Measurements from ENCODE around the gene CPNE5.

CPNE5 gene

DNA sequence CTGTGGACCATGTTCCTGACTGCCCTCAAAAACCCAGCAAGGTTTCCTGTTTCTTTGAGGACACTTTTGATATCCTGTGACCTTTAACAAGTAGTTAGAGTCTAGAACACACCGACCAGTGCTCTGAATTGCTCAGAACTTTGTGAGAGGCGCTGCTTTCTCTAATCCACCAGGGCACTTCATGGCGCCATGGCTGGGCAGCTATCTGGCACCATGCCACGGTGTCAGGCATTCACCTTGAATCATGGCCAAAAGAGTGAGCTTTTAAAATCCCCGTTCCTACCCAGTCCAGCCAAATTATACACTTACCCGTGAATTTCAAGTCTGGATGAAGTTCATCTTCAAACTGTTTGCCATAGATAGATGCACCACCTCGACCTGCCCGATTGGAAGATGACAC, 17.0 kb upstream of the CPNE5 start:
- DNase-seq (ENCODE audit: low read depth): no peak
- TF ChIP-seq, protein P1, sequence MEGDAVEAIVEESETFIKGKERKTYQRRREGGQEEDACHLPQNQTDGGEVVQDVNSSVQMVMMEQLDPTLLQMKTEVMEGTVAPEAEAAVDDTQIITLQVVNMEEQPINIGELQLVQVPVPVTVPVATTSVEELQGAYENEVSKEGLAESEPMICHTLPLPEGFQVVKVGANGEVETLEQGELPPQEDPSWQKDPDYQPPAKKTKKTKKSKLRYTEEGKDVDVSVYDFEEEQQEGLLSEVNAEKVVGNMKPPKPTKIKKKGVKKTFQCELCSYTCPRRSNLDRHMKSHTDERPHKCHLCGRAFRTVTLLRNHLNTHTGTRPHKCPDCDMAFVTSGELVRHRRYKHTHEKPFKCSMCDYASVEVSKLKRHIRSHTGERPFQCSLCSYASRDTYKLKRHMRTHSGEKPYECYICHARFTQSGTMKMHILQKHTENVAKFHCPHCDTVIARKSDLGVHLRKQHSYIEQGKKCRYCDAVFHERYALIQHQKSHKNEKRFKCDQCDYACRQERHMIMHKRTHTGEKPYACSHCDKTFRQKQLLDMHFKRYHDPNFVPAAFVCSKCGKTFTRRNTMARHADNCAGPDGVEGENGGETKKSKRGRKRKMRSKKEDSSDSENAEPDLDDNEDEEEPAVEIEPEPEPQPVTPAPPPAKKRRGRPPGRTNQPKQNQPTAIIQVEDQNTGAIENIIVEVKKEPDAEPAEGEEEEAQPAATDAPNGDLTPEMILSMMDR (IDR thresholded peaks at IDR 0.05; ENCODE audit: insufficient read depth, low read depth, low read length, missing control alignments): no peak
- no peak overlapping the region for H3K4me3 ChIP-seq (ENCODE audit: low read depth, low read length)

DNA sequence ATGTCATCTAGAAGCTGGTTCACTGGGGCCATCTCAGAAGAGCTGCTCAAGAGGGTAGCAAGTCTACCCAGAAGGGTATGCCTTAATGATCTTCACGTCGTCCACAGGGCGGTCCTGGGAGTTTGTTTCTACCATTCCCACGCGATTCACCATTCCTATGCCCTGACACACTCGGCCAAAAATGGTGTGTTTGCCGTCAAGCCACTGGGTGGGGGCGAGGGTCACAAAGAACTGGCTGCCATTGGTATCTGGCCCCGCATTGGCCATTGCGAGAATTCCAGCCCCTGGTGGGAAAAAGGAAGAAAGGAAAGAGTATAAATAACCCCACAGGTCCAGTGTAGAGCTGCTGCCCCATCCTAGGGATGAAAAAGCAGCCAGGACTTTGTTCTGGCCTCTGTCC, 16.5 kb upstream of the CPNE5 start:
- no peak overlapping the region for H3K4me3 ChIP-seq (ENCODE audit: low read depth, low read length)
- no peak for DNase-seq (ENCODE audit: low read depth)

DNA sequence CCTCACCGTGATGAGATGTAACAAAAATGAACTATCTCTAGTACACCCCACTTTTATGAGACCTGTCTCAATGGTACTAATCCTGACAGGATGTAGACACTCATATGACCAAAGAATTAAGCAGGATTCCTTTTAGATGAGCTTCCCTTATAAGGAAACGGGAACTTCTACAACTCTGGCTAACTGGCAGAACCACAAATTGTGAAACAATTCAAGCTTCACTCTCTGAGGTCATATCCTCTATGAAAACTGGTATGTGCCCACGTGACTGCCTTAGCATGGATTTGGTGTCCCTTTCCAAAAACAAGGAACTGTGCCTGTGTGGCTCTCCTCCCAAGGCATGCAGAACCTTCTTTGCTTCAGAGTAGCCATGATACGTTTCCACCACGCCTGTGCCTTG, 14.1 kb upstream of the CPNE5 start:
- no peak overlapping the region for H3K4me3 ChIP-seq (ENCODE audit: low read depth, low read length)
- DNase-seq (ENCODE audit: low read depth): no peak
- TF ChIP-seq, protein P1 (IDR thresholded peaks at IDR 0.05; ENCODE audit: insufficient read depth, low read depth, low read length, missing control alignments): no peak

More for the DNA sequence above, 16.5 kb upstream of the CPNE5 start:
- TF ChIP-seq, protein P1 (IDR thresholded peaks at IDR 0.05; ENCODE audit: insufficient read depth, low read depth, low read length, missing control alignments): no peak

DNA sequence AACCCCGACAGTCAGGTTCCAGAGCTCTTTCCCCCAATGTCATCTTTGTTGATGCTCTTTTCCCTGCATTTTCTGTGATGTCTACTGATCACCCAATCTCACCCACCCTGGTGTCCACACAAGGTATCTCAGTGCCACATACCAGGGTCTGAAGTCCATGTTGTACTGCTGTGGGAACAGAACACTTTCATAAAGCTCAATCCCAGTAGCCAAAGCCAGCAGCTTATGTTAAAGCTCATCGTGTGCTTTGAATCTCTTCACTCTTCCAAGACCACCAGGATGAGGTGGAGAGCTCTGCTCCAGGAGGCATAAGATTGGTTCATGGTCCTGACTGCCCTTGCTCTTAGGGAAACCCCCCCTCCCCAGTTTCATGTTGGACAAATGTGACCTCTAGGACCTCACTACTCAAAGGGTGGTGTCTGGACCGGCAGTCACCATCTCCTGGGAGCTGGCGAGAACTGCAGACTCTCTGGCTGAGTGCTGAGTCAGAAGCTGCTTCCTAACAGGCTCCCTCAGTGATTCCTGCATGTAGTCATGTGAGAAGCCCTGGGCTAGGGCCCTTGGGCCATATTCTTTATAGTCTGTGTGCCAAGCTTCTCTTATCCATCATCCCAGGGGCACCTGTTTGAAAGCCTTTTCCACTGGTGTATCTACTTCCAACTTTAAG, 13.4 kb upstream of the CPNE5 start:
- DNase-seq (ENCODE audit: low read depth): no peak
- H3K4me3 ChIP-seq (ENCODE audit: low read depth, low read length): no peak overlapping the region
- TF ChIP-seq, protein P1 (IDR thresholded peaks at IDR 0.05; ENCODE audit: insufficient read depth, low read depth, low read length, missing control alignments): no peak

DNA sequence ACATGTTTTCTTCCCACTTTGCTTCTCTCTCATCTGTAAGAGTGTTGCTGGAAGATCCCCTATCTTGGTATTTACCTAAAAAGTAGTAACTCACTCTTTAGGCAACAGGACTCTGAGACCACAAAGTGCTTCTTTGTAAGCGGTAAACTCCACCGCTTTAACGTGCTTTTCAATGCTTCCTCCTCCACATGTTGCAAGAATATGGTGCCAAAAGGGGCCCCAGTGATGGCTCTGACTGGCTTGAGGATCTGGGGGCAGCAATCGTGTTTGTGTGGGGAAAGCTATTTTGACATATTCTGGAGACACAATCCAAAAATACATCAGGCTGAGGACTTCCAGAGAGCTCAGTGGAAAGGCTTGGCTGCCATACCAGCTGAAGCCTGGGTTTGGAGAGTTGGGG, 12.4 kb upstream of the CPNE5 start:
- TF ChIP-seq, protein P1 (IDR thresholded peaks at IDR 0.05; ENCODE audit: insufficient read depth, low read depth, low read length, missing control alignments): no peak
- no peak overlapping the region for H3K4me3 ChIP-seq (ENCODE audit: low read depth, low read length)
- DNase-seq (ENCODE audit: low read depth): no peak

DNA sequence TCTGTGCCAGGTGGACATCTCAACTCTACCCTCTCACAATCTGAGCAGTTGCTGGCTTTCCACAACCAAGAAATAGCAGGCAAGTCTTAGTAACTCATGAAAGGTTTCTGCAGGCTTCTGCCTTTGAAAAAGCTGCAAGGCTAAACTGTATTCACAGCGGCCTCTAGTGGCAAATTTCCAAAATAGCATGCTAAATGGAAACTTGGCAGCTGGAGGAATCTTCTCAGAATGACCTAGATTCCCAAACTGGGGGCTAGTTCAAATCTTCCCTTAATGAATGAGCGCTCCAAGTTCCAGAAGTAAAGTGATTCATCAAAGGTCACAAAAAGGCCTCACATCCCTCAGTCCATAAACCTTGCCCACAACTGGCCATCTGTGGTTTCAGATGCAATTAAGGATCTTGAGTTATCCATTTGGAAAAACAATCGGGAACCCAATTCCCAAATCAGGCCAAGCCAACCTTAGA, 11.9 kb upstream of the CPNE5 start:
- DNase-seq (ENCODE audit: low read depth): peak; percentile 52
- TF ChIP-seq, protein P1 (IDR thresholded peaks at IDR 0.05; ENCODE audit: insufficient read depth, low read depth, low read length, missing control alignments): peak; percentile 66
- no peak overlapping the region for H3K4me3 ChIP-seq (ENCODE audit: low read depth, low read length)

DNA sequence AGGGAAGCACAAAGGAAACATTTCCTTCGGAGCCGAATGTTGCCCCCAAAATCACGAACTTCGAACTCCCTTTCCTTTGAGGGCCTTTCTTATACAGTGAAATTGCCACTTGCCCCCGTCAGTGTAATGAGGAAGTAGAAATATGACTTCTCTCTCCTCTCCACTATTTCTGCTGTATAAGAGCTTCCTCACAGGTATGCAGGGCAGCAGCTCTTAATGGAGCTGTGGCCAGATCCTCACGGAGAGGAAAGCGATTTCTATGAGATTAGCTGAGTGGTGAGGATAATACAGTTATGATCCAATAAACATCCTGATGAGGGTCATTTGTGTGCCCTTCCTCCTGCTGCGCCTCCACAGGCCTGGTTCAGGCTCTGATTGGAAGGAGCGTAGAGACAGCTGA, 10.8 kb upstream of the CPNE5 start:
- H3K4me3 ChIP-seq (ENCODE audit: low read depth, low read length): no peak overlapping the region
- DNase-seq (ENCODE audit: low read depth): no peak
- TF ChIP-seq, protein P1 (IDR thresholded peaks at IDR 0.05; ENCODE audit: insufficient read depth, low read depth, low read length, missing control alignments): no peak

Data from GM12865 (cell line).